ENCODE data around the gene TBC1D9. TPM values are rescaled to one million over a fixed set of nuclear protein-coding genes. Genes with fewer than 3 reads are reported as not detected.
A peak's percentile ranks its signal among the peaks of the same experiment; 100 is the strongest.
"Not testable (repeated sequence)": the region's sequence is repeated elsewhere in the genome, so short reads cannot be mapped to it uniquely, and the experiment has no call there.

TBC1D9 gene
- total RNA-seq: under 1 TPM in 1 of 2 experiments, not detected in 1; 0.04 TPM

- DNase-seq: no peak
- peak within 1 kb of the TSS; percentile 11 for H3K4me3 Mint-ChIP-seq
- ChIA-PET CTCF (interaction anchor here (0.8 kb wide), 1 partner anchor 1782 kb away, joined by 3 read pairs; no protein-coding TSS in a partner anchor), POLR2A (no interaction called here)
- H3K36me3 Mint-ChIP-seq (ENCODE audit: low read depth): no peaks in the 10 kb centered on the region
- peaks cover 54% of the 10 kb centered on the region for H3K27me3 Mint-ChIP-seq
- no peaks in the 10 kb centered on the region for H3K9me3 Mint-ChIP-seq
- H3K4me1 Mint-ChIP-seq: peaks cover 4% of the 10 kb centered on the region
- H3K27ac Mint-ChIP-seq: no peak within 1 kb of the TSS
Measured at GRCh38 chr4:140756319-140757231, at the start of gene TBC1D9. TBC1D9 (minus strand) TSS chr4:140756385; CDS start chr4:140756045, 340 bp downstream.

GRCh38 chr4:140805293-140805692, 49.1 kb upstream of the TBC1D9 start:
- Mint-ChIP-seq H3K4me1 (no peaks in the 10 kb centered on the region), H3K36me3 (ENCODE audit: low read depth) (no peaks in the 10 kb centered on the region), H3K4me3 (no peak overlapping the region), H3K9me3 (no peaks in the 10 kb centered on the region), H3K27ac (no peak overlapping the region), H3K27me3 (peaks cover 7% of the 10 kb centered on the region)
- DNase-seq: no peak
- ChIA-PET CTCF (no interaction called here), POLR2A (no interaction called here)

- no peak for DNase-seq
- ChIA-PET POLR2A (no interaction called here), CTCF (no interaction called here)
Measured at GRCh38 chr4:140802591-140802990, 46.4 kb upstream of the TBC1D9 start.

GRCh38 chr4:140800666-140801065, 44.5 kb upstream of the TBC1D9 start:
- no peaks in the 10 kb centered on the region for H3K4me1 Mint-ChIP-seq
- peaks cover 4% of the 10 kb centered on the region for H3K27me3 Mint-ChIP-seq
- ChIA-PET POLR2A (no interaction called here), CTCF (no interaction called here)
- no peak for DNase-seq
- H3K4me3 Mint-ChIP-seq: no peak overlapping the region
- H3K36me3 Mint-ChIP-seq (ENCODE audit: low read depth): no peaks in the 10 kb centered on the region
- H3K9me3 Mint-ChIP-seq: no peaks in the 10 kb centered on the region
- no peak overlapping the region for H3K27ac Mint-ChIP-seq

More at GRCh38 chr4:140802591-140802990, 46.4 kb upstream of the TBC1D9 start:
- Mint-ChIP-seq H3K27ac (no peak overlapping the region), H3K27me3 (peaks cover 4% of the 10 kb centered on the region), H3K9me3 (no peaks in the 10 kb centered on the region), H3K4me3 (no peak overlapping the region), H3K4me1 (no peaks in the 10 kb centered on the region), H3K36me3 (ENCODE audit: low read depth) (no peaks in the 10 kb centered on the region)

- Mint-ChIP-seq H3K4me1 (no peaks in the 10 kb centered on the region), H3K27me3 (peaks cover 4% of the 10 kb centered on the region), H3K36me3 (ENCODE audit: low read depth) (no peaks in the 10 kb centered on the region), H3K27ac (no peak overlapping the region), H3K9me3 (no peaks in the 10 kb centered on the region), H3K4me3 (no peak overlapping the region)
- ChIA-PET POLR2A (no interaction called here), CTCF (no interaction called here)
- no peak for DNase-seq
Measured at GRCh38 chr4:140799686-140800225, 43.6 kb upstream of the TBC1D9 start.

- no peak overlapping the region for H3K4me3 Mint-ChIP-seq
- H3K4me1 Mint-ChIP-seq: no peaks in the 10 kb centered on the region
- H3K27me3 Mint-ChIP-seq: peaks cover 4% of the 10 kb centered on the region
- DNase-seq: no peak
- H3K9me3 Mint-ChIP-seq: no peaks in the 10 kb centered on the region
- POLR2A ChIA-PET: interaction anchor here (0.6 kb wide), 1 partner anchor 160 kb away, joined by 5 read pairs; no protein-coding TSS in a partner anchor
- H3K27ac Mint-ChIP-seq: no peak overlapping the region
- no peaks in the 10 kb centered on the region for H3K36me3 Mint-ChIP-seq (ENCODE audit: low read depth)
- CTCF ChIA-PET: no interaction called here
Measured at GRCh38 chr4:140793291-140793690, 37.1 kb upstream of the TBC1D9 start.

- CTCF ChIA-PET: no interaction called here
- Mint-ChIP-seq H3K4me1 (no peaks in the 10 kb centered on the region), H3K9me3 (no peaks in the 10 kb centered on the region), H3K27me3 (peaks cover 4% of the 10 kb centered on the region), H3K27ac (no peak overlapping the region), H3K36me3 (ENCODE audit: low read depth) (no peaks in the 10 kb centered on the region), H3K4me3 (no peak overlapping the region)
- DNase-seq: no peak
- POLR2A ChIA-PET: no interaction called here
Measured at GRCh38 chr4:140790765-140791164, 34.6 kb upstream of the TBC1D9 start.

GRCh38 chr4:140790171-140790570, 34.0 kb upstream of the TBC1D9 start:
- no peak for DNase-seq
- ChIA-PET POLR2A (no interaction called here), CTCF (no interaction called here)
- Mint-ChIP-seq H3K27me3 (peaks cover 4% of the 10 kb centered on the region), H3K9me3 (no peaks in the 10 kb centered on the region), H3K4me1 (no peaks in the 10 kb centered on the region), H3K36me3 (ENCODE audit: low read depth) (no peaks in the 10 kb centered on the region), H3K4me3 (no peak overlapping the region), H3K27ac (no peak overlapping the region)

- POLR2A ChIA-PET: no interaction called here
- DNase-seq: no peak
- Mint-ChIP-seq H3K36me3 (ENCODE audit: low read depth) (no peaks in the 10 kb centered on the region), H3K9me3 (no peaks in the 10 kb centered on the region), H3K4me1 (no peaks in the 10 kb centered on the region), H3K27me3 (peaks cover 4% of the 10 kb centered on the region), H3K4me3 (no peak overlapping the region), H3K27ac (no peak overlapping the region)
- CTCF ChIA-PET: no interaction called here
Measured at GRCh38 chr4:140789759-140790158, 33.6 kb upstream of the TBC1D9 start.

- DNase-seq; H3K9me3 Mint-ChIP-seq; H3K36me3 Mint-ChIP-seq (ENCODE audit: low read depth); H3K27ac Mint-ChIP-seq; POLR2A ChIA-PET; H3K4me3 Mint-ChIP-seq; H3K27me3 Mint-ChIP-seq; H3K4me1 Mint-ChIP-seq; CTCF ChIA-PET: not testable (repeated sequence)
Measured at GRCh38 chr4:140782787-140783186, 26.6 kb upstream of the TBC1D9 start.

- no peaks in the 10 kb centered on the region for H3K9me3 Mint-ChIP-seq
- POLR2A ChIA-PET: no interaction called here
- no peak overlapping the region for H3K27ac Mint-ChIP-seq
- CTCF ChIA-PET: no interaction called here
- no peaks in the 10 kb centered on the region for H3K36me3 Mint-ChIP-seq (ENCODE audit: low read depth)
- H3K4me1 Mint-ChIP-seq: no peaks in the 10 kb centered on the region
- no peak overlapping the region for H3K4me3 Mint-ChIP-seq
- no peaks in the 10 kb centered on the region for H3K27me3 Mint-ChIP-seq
- DNase-seq: no peak
Measured at GRCh38 chr4:140781596-140781995, 25.4 kb upstream of the TBC1D9 start.

GRCh38 chr4:140777894-140778293, 21.7 kb upstream of the TBC1D9 start:
- ChIA-PET CTCF (no interaction called here), POLR2A (no interaction called here)
- DNase-seq: no peak
- H3K27ac Mint-ChIP-seq: no peak overlapping the region
- H3K4me1 Mint-ChIP-seq: no peaks in the 10 kb centered on the region
- H3K9me3 Mint-ChIP-seq: no peaks in the 10 kb centered on the region
- H3K27me3 Mint-ChIP-seq: no peaks in the 10 kb centered on the region
- H3K4me3 Mint-ChIP-seq: no peak overlapping the region
- no peaks in the 10 kb centered on the region for H3K36me3 Mint-ChIP-seq (ENCODE audit: low read depth)

- no peak for DNase-seq
- ChIA-PET CTCF (no interaction called here), POLR2A (no interaction called here)
- H3K9me3 Mint-ChIP-seq: no peaks in the 10 kb centered on the region
- H3K27me3 Mint-ChIP-seq: no peaks in the 10 kb centered on the region
- H3K36me3 Mint-ChIP-seq (ENCODE audit: low read depth): no peaks in the 10 kb centered on the region
- H3K4me1 Mint-ChIP-seq: no peaks in the 10 kb centered on the region
- no peak overlapping the region for H3K27ac Mint-ChIP-seq
- no peak overlapping the region for H3K4me3 Mint-ChIP-seq
Measured at GRCh38 chr4:140777386-140777785, 21.2 kb upstream of the TBC1D9 start.

- ChIA-PET POLR2A (no interaction called here), CTCF (no interaction called here)
- H3K4me1 Mint-ChIP-seq: no peaks in the 10 kb centered on the region
- no peaks in the 10 kb centered on the region for H3K27me3 Mint-ChIP-seq
- no peaks in the 10 kb centered on the region for H3K9me3 Mint-ChIP-seq
- H3K36me3 Mint-ChIP-seq (ENCODE audit: low read depth): no peaks in the 10 kb centered on the region
- no peak for DNase-seq
- no peak overlapping the region for H3K27ac Mint-ChIP-seq
- no peak overlapping the region for H3K4me3 Mint-ChIP-seq
Measured at GRCh38 chr4:140776556-140776955, 20.4 kb upstream of the TBC1D9 start.

All from activated CD4-positive, alpha-beta T cell treated with anti-CD3 and anti-CD28 coated beads, Interleukin-2, amount 10 ng/mL, durations not matched to agents 7 days and 5 days (primary cell).